T follicular helper cell (primary cell): ENCODE data around the gene SKP1.

Experiments used
- DNase-seq: peaks from one replicate; pipeline ENCODE4 v3.0.0-alpha.2; 2020; ENCODE audit warnings: low read depth

SKP1 gene

DNA sequence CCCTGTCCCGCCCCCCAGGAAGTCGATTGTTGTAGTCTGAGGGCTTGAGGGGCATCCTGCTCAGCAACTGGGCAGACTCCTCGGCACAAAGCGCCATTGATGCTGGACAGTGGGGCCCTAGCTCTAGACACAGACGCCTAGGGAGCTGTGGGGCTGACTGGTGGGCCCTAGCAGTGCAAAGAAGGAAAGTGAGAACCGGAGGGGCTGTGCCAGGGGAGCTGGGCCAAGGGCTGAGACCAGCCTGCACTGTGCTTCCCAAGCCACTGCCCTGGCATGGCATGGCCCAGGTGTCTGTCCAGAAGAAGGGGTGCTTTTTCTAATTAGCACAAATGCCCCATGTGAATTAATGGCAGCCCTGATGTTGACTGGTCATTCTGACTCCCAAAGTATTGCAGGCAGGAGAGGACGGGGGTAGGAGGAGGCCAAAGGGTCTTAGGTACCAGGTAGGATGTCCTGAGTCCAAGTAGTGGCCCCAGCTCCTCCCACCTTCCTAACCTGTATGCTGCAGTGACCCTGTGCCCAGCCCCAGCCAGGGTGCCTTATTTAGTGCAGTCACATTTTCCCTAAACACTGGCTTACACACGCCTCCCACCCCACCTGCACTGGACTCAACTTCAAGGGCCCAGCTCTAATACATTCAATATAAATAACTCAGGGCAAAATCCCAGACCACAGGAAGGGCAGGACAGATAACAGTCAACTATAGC lies 46.4 kb downstream of the SKP1 start:
- no peak for DNase-seq

GRCh38 chr5:134129411-134130238 lies 47.1 kb downstream of the SKP1 start:
- DNase-seq = no peak

DNA sequence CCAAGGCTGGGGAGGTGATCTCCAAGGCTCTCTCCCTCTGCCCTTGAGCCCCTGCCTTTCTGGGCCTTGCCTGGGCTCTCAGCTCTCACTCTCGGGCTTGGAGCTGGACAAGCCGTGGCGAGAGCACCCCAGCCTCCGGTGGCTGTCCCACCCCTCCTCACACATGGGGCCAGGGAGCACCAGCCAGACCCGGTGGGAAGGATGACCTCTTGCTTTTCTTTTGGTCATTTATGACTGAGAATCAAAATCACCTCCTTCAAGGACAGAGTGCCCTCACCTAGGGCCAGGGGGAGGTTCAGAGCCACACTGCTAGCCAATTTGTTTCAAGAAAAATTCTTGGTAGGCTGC lies 48.1 kb downstream of the SKP1 start:
- DNase-seq = no peak

DNA sequence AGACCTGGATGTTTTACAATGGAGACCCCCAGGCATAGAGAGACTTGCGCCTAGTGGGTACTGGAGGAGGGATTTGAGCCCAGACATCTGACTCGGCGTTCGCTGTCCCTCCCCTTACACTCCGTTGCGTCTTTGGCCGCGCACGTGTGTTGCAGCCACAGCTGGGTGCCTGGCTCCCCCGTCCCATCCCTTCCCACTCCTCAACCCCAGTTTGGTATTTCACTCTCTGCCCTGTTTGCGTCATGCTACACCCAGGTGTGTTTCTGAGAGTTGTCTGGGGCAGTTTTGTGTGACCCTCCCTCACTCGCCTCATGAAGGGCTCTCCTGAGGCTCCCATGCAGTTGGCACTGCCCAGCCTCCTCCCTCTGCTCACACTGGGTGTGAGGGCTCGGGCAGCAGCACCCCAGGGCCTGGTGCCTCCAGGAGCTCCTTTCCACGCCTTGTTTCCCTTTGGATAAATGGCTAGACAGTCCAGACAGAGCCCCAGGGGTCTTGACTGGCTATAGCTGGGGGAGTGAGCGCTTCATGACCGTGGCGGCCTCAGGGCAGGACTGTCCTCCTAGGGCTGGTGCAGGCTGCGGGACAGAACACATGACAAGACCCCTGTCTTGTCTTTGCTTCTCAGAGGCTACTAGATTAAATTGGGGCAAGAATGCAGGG lies 48.6 kb downstream of the SKP1 start:
- no peak for DNase-seq

GRCh38 chr5:134127376-134127861 lies 49.3 kb downstream of the SKP1 start:
- peak; percentile 62 for DNase-seq

DNA sequence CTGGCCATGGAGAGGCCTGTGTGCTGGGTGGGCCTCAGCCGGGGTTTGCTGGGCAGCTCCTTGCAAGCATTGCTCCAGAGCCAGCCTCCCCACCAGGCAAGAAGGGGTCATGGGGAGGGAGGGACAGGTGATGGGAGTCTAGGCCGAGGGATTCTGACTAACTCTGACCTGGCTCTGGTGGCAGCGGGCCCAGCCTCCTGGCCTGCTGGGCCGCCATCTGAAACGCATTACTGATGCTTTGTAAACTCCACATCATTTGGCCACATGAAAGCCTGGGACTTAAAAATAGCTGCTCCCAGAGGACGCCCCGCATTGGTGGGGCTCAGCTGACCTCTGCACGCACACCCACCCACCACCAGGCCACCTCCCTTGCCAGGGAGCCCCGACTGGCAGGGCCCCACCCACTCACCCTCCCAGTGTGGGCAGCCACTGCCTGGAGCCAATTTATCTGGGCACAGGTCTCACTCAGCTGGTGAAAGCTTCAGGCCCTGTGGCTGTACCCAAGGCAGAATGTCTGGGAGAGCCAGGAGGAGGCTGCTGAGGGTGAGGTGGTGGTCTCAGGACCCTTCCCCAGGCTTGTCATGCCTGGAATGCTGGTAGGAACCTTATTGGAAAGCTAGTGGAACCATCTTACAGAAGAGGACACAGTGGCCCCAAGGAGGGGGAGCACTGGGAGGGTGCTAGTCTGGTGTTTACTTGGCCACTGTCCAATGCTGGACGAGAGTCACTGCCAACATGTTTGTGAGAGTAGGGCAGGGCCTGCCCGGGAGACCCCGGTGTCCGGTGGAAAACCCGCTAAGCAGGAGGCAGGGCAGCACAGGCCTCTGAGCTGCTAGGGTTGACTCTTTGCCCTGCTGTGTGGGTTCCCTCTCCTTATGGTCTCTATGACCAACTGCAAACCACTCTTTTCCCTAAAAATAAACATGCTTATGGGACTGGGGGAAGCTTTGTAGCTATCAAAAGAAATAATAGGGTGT lies 51.4 kb downstream of the SKP1 start:
- no peak for DNase-seq

GRCh38 chr5:134124289-134125038 lies 52.3 kb downstream of the SKP1 start:
- no peak for DNase-seq

- no peak for DNase-seq
These were observed 53.4 kb downstream of the SKP1 start for GRCh38 chr5:134123360-134123759.

- peak; percentile 58 for DNase-seq
These were observed 54.2 kb downstream of the SKP1 start for GRCh38 chr5:134122530-134122929.

DNA sequence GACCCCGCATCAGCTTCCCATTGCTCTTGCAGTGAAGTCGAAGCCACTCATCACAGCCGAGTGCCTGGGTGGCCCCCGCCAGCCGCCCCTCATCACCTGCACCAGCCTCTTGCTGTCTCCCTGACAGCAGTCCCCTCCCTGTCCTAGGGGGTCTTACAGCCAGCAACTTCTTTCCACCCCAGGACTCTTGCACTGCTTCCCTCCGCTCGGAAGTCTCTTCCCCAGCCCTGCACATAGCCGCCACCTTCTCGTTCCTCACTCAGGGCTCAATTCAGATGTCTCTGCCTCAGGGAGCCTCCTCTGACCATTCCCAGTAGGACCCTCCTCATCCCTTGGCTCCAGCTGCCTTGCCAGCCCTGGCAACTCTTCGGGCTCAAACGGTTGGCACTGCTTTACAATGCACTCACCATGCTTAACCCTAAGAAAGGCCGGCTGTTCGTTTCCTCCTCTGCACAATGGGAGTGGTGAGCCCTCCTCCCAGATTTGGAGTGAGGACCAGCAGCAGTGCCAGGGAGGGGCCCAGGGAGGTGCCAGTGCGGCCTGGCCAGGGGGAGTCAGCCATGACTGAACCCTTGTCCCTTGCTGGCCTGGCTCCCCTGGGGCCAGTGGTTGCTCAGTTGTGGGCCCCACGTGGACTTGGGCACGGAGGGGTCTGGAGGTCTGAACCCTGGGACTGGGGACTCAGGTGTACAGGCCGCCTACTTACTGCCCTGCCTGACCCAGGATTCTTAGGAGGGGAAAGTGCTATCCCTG lies 56.2 kb downstream of the SKP1 start:
- no peak for DNase-seq

- no peak for DNase-seq
These were observed 57.0 kb downstream of the SKP1 start for GRCh38 chr5:134119720-134120119.

DNA sequence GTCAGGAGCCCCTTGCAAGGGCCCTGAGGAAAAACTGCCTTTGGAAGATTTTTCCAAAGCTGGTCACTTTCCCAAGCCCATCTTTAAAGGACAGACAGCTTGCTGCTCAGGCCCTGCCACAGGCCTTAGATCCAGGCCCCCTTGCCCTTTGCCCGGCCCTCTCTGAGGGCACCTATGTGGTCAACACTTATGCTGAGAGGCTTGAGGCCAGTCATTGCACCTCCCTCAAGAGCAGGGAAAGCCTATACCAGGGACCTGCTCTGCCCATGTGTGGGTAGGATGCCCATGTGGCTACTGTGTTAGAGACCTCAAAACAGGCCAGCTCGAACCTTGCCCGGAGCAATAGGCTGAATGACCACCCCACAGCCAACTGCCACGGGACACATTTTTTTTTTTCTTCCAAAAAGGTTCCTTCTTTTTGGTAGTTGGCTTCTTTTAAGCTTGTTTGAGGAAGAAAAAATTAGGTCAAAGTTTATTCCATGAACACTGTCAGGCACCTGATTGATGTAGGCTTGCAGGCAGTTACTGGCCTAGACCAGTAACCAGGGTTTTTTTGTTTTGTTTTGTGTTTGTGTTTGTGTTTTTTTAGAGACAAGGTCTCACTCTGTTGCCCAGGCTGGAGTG lies 58.4 kb downstream of the SKP1 start:
- no peak for DNase-seq

DNA sequence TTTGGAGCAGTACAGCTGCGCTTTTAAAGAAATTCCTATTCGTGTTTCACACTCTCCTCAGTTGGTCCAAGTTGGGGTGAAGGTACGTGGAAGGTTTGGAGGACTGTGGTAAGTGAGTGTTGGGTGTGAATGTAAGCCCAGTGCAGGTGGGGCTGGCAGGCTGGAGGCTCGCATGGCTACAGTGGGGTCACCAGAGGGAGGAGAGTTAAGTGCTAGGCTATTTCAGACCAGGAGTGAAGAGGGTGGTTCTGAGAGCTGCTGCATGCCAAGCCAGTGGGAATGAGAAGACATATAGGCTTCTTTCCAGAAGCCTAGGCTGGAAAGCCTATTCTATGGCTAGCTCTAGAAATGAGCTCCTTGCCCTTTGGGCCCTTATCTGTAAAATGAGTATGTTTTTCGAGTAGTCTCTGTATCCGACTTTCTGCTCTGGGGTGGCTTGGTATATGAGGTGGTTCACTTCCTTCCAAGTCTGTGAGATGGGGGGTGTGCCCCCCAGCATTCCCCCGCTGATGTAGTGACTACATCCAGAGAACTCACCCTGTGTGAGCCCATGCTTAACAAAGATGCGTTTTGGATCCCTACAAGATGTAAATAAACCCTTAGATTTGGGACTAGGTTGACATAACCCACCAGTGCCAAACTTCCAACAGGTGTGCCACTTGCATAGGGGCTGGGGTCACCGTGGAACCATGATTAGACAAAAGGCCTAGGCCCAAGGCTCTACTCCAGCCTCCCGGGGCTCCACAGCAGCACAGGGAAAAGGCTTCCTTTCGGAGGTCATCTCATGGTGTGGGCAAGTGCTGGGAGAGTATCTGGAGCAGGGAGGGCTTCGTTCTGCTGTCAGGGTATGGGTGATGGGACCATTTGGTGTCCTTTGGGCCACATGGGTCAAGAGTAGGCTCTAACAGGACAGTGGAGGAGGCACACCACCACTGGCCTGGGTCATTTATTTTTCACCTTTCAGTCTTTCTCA lies 59.7 kb downstream of the SKP1 start:
- DNase-seq = no peak

DNA sequence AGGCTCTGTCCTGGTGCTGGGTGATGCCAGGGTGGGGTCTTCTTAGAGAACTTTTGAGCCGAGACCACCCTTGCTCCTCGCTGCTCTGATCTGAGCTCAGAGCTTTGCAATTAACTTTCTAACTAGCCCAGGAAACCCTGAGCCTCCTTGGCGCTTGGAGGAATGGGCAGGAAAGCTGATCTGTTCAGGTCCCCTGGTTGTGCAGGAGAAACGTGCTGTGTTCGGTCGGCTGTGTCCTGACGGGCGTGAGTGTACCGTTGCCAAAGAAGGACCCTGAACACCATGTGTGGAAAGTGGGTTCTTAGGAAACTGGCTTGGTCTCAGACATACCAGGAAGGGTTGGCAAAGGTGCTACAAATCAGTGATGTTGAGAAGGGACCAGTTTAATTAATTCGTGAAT lies 60.5 kb downstream of the SKP1 start:
- DNase-seq = no peak

GRCh38 chr5:134115806-134116175 lies 61.0 kb downstream of the SKP1 start:
- no peak for DNase-seq

DNA sequence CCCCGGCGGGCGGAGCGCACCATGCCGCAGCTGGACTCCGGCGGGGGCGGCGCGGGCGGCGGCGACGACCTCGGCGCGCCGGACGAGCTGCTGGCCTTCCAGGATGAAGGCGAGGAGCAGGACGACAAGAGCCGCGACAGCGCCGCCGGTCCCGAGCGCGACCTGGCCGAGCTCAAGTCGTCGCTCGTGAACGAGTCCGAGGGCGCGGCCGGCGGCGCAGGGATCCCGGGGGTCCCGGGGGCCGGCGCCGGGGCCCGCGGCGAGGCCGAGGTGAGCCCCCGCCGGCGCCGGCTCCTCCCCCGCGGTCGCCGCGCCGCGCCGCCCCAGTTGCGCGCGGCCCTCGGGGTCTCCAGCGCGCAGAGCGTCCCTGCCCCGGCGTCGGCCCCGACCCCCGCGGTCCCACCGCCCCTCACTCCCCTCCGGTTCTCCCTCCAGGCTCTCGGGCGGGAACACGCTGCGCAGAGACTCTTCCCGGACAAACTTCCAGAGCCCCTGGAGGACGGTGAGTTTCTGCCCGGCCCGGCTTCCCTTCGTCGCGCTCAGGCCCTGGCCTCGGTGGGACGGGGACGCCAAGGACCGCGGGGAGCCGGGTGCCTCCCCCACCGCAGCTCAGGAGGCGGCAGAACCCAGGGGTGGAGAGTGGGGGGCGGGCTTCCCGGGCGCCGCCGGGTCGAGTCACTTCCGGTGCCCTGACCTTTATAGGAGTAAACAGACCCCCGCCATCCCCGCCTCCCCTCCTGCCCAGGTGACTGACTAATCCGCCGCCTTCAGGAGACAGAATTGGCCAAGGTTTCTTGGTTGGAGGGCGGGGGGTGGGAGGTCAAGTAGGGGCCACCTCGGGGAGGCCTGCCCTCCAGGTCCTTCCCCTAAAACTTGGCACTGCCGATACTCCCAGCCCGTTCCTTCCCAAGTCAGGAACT lies 61.6 kb downstream of the SKP1 start:
- DNase-seq = peak; percentile 44
